HepG2 (cell line): ENCODE measurements around the gene ZNF445. TPM values are rescaled to one million over a fixed set of nuclear protein-coding genes. Genes with fewer than 3 reads are reported as not detected.

Source experiments
- AGO1 ChIP-seq: fragments of 200-400 bp; formaldehyde crosslinking; IDR thresholded peaks from 2 replicates; pipeline ENCODE4 v1.6.1; 2017; ENCODE audit warnings: mild to moderate bottlenecking, low read depth, low read length, moderate library complexity; ENCODE audit not compliant: poor library complexity, severe bottlenecking
- ARID2 ChIP-seq: sonication (generic); formaldehyde crosslinking; IDR thresholded peaks from 2 replicates; pipeline ENCODE4 v1.8.1; 2022; ENCODE audit warnings: mild to moderate bottlenecking, missing genetic modification reagents, borderline replicate concordance
- FOXO1 ChIP-seq: sonication (generic); formaldehyde crosslinking; IDR thresholded peaks from 2 replicates; pipeline ENCODE4 v1.4.0; 2020; ENCODE audit warnings: missing genetic modification reagents
- HNRNPUL1 ChIP-seq: fragments of 200-400 bp; formaldehyde crosslinking; IDR thresholded peaks from 2 replicates; pipeline ENCODE4 v1.6.1; 2017; ENCODE audit warnings: low read depth, mild to moderate bottlenecking, low read length, moderate library complexity
- KMT2B ChIP-seq: IDR thresholded peaks from 2 replicates; pipeline ENCODE4 v1.6.1; 2016; ENCODE audit warnings: missing genetic modification reagents, missing compliant biosample characterization
- MZF1 ChIP-seq: sonication (generic); formaldehyde crosslinking; IDR thresholded peaks from 2 replicates; pipeline ENCODE4 v1.8.1; 2023; ENCODE audit warnings: mild to moderate bottlenecking, missing genetic modification reagents, borderline replicate concordance
- SIN3A ChIP-seq: IDR thresholded peaks from 2 replicates; pipeline ENCODE4 v1.6.1; 2011; ENCODE audit warnings: low read depth, mild to moderate bottlenecking, control low read depth, low read length, borderline replicate concordance
- SMARCE1 ChIP-seq: fragments of 450-650 bp; IDR thresholded peaks from 2 replicates; pipeline ENCODE4 v1.6.1; 2017; ENCODE audit warnings: borderline replicate concordance
- SPEN ChIP-seq: sonication (generic); formaldehyde crosslinking; IDR thresholded peaks from 2 replicates; pipeline ENCODE4 v1.5.1; 2020; ENCODE audit warnings: low read depth, mild to moderate bottlenecking, missing genetic modification reagents
- SRSF4 ChIP-seq: fragments of 200-400 bp; formaldehyde crosslinking; IDR thresholded peaks from one replicate; pipeline ENCODE4 v1.6.1; 2018; ENCODE audit warnings: mild to moderate bottlenecking, low read depth, low read length, moderate library complexity; ENCODE audit not compliant: poor library complexity, severe bottlenecking
- TCF7L2 ChIP-seq: IDR thresholded peaks from 2 replicates; pipeline ENCODE4 v1.6.1; 2011; ENCODE audit warnings: mild to moderate bottlenecking, low read depth, low read length, moderate library complexity
- THRA ChIP-seq: sonication (generic); formaldehyde crosslinking; IDR thresholded peaks from 2 replicates; pipeline ENCODE4 v1.4.0; 2020; ENCODE audit warnings: missing genetic modification reagents, borderline replicate concordance
- ZNF232 ChIP-seq: sonication (generic); formaldehyde crosslinking; IDR thresholded peaks from 2 replicates; pipeline ENCODE4 v1.4.0; 2020; ENCODE audit warnings: missing genetic modification reagents, borderline replicate concordance
- ZNF446 ChIP-seq: sonication (generic); formaldehyde crosslinking; IDR thresholded peaks from 2 replicates; pipeline ENCODE4 v1.5.0; 2020; ENCODE audit warnings: mild to moderate bottlenecking, missing genetic modification reagents
- ZNF703 ChIP-seq: sonication (generic); formaldehyde crosslinking; IDR thresholded peaks from 2 replicates; pipeline ENCODE4 v1.5.1; 2020; ENCODE audit warnings: missing genetic modification reagents, mild to moderate bottlenecking, moderate library complexity, borderline replicate concordance
- ZNF737 ChIP-seq: sonication (generic); formaldehyde crosslinking; IDR thresholded peaks from 2 replicates; pipeline ENCODE4 v1.5.0; 2020; ENCODE audit warnings: missing genetic modification reagents, mild to moderate bottlenecking, borderline replicate concordance
- ZNF839 ChIP-seq: sonication (generic); formaldehyde crosslinking; IDR thresholded peaks from 2 replicates; pipeline ENCODE4 v1.4.0; 2020; ENCODE audit warnings: missing genetic modification reagents, mild to moderate bottlenecking, borderline replicate concordance
- polyA plus RNA-seq, 8 experiments: library from polyadenylated mRNA; depleted of rRNA in 3 of 8; stranded (reverse) in 7 of 8; unstranded in 1 of 8; fragments of >200 nt; fragmentation: Illumina TruSeq in 4 of 8; extraction: Trizol in 4 of 8; gene quantifications; 2 replicates each; pipeline versions ENCODE4 v1.2.1 to v1.2.3, GENCODE V29; 2011 to 2016; ENCODE audit warnings: low read depth in 4 of 8, missing spikeins in 1 of 8, mixed read lengths in 1 of 8; ENCODE audit not compliant: insufficient read depth in 1 of 8
- total RNA-seq, 5 experiments: library from RNA; depleted of rRNA; stranded (reverse); fragments of >200 nt; fragmentation: Illumina TruSeq; extraction: Trizol; gene quantifications; 2 replicates each; pipeline ENCODE4 v1.2.3, GENCODE V29; 2016; ENCODE audit warnings: low read depth in 1 of 5
- TF ChIP-seq, protein P1 (sequence below): sonication (generic); formaldehyde crosslinking; conservative IDR thresholded peaks from 2 replicates; pipeline ENCODE4 v1.4.0; 2020; ENCODE audit warnings: mild to moderate bottlenecking, missing genetic modification reagents, moderate library complexity
- TF ChIP-seq, protein P2 (sequence below): sonication (generic); formaldehyde crosslinking; IDR thresholded peaks from 2 replicates; pipeline ENCODE4; 2020; ENCODE audit warnings: missing genetic modification reagents, mild to moderate bottlenecking, borderline replicate concordance

Gene ZNF445
- total and polyA plus RNA-seq, 2 of the 13 experiments (the other 11 are each of a cell fraction or from before 2014, with no cell fraction given), result 4.4 to 10.3 TPM

GRCh38 chr3:44439499-44440295 lies 37.8 kb downstream of the ZNF445 start (continued):
- TF ChIP-seq THRA (peak; percentile 88), HNRNPUL1 (no peak), KMT2B (peak; percentile 67; the same call in 1 of the 2 replicates), AGO1 (no peak), ZNF839 (CRISPR knock-in tag) (no peak), ZNF232 (CRISPR knock-in tag) (peak; percentile 82; the same call in 1 of the 2 replicates), FOXO1 (peak; percentile 77; the same call in 1 of the 2 replicates), ARID2 (CRISPR knock-in tag) (no peak), ZNF446 (CRISPR knock-in tag) (no peak), SPEN (CRISPR knock-in tag) (peak; percentile 48), SMARCE1 (no peak), SIN3A (no peak), MZF1 (CRISPR knock-in tag) (no peak), ZNF737 (CRISPR knock-in tag) (no peak), SRSF4 (no peak), TCF7L2 (no peak), ZNF703 (CRISPR knock-in tag) (peak; percentile 89)
- TF ChIP-seq, protein P1, sequence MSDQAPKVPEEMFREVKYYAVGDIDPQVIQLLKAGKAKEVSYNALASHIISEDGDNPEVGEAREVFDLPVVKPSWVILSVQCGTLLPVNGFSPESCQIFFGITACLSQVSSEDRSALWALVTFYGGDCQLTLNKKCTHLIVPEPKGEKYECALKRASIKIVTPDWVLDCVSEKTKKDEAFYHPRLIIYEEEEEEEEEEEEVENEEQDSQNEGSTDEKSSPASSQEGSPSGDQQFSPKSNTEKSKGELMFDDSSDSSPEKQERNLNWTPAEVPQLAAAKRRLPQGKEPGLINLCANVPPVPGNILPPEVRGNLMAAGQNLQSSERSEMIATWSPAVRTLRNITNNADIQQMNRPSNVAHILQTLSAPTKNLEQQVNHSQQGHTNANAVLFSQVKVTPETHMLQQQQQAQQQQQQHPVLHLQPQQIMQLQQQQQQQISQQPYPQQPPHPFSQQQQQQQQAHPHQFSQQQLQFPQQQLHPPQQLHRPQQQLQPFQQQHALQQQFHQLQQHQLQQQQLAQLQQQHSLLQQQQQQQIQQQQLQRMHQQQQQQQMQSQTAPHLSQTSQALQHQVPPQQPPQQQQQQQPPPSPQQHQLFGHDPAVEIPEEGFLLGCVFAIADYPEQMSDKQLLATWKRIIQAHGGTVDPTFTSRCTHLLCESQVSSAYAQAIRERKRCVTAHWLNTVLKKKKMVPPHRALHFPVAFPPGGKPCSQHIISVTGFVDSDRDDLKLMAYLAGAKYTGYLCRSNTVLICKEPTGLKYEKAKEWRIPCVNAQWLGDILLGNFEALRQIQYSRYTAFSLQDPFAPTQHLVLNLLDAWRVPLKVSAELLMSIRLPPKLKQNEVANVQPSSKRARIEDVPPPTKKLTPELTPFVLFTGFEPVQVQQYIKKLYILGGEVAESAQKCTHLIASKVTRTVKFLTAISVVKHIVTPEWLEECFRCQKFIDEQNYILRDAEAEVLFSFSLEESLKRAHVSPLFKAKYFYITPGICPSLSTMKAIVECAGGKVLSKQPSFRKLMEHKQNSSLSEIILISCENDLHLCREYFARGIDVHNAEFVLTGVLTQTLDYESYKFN (CRISPR knock-in tag), result peak; percentile 98
- TF ChIP-seq, protein P2, sequence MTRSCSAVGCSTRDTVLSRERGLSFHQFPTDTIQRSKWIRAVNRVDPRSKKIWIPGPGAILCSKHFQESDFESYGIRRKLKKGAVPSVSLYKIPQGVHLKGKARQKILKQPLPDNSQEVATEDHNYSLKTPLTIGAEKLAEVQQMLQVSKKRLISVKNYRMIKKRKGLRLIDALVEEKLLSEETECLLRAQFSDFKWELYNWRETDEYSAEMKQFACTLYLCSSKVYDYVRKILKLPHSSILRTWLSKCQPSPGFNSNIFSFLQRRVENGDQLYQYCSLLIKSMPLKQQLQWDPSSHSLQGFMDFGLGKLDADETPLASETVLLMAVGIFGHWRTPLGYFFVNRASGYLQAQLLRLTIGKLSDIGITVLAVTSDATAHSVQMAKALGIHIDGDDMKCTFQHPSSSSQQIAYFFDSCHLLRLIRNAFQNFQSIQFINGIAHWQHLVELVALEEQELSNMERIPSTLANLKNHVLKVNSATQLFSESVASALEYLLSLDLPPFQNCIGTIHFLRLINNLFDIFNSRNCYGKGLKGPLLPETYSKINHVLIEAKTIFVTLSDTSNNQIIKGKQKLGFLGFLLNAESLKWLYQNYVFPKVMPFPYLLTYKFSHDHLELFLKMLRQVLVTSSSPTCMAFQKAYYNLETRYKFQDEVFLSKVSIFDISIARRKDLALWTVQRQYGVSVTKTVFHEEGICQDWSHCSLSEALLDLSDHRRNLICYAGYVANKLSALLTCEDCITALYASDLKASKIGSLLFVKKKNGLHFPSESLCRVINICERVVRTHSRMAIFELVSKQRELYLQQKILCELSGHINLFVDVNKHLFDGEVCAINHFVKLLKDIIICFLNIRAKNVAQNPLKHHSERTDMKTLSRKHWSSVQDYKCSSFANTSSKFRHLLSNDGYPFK (CRISPR knock-in tag), result peak; percentile 34; the same call in 1 of the 2 replicates
